Liver (tissue), 9 donors: ENCODE measurements around the gene FBXW2. TPM values are rescaled to one million over a fixed set of nuclear protein-coding genes. Genes with fewer than 3 reads are reported as not detected.

Experiments
- DNase-seq: peaks from one replicate; pipeline ENCODE4 v3.0.0-alpha.2; 2017; ENCODE audit warnings: low spot score
- H3K27ac ChIP-seq, 2 donors: one replicate each; pipeline ENCODE4 v1.7.0; 2013; ENCODE audit warnings: inconsistent platforms in 2 of 2, low read length in 2 of 2, control low read depth in 1 of 2, low read depth in 1 of 2, mild to moderate bottlenecking in 1 of 2
- H3K27me3 ChIP-seq, 4 donors: one replicate each; pipeline versions ENCODE4 v1.6.1 to v1.7.0; 2013; ENCODE audit warnings: low read length in 3 of 4, inconsistent platforms in 1 of 4, mild to moderate bottlenecking in 1 of 4, moderate library complexity in 1 of 4; ENCODE audit not compliant: control insufficient read depth in 4 of 4, insufficient read depth in 4 of 4
- H3K36me3 ChIP-seq, 4 donors: one replicate each; pipeline versions ENCODE4 v1.6.1 to v1.7.0; 2013; ENCODE audit warnings: low read length in 3 of 4, mild to moderate bottlenecking in 3 of 4, low read depth in 1 of 4, moderate library complexity in 1 of 4; ENCODE audit not compliant: control insufficient read depth in 4 of 4, insufficient read depth in 3 of 4
- H3K4me1 ChIP-seq, 4 donors: one replicate each; pipeline versions ENCODE4 v1.6.1 to v1.7.0; 2013; ENCODE audit warnings: low read length in 3 of 4, mild to moderate bottlenecking in 3 of 4, moderate library complexity in 1 of 4; ENCODE audit not compliant: control insufficient read depth in 4 of 4, insufficient read depth in 4 of 4
- H3K4me3 ChIP-seq, 3 donors: one replicate each; pipeline versions ENCODE4 v1.6.1 to v1.7.0; 2013; ENCODE audit warnings: low read length in 3 of 3, control low read depth in 1 of 3, low read depth in 1 of 3, mild to moderate bottlenecking in 1 of 3
- H3K9ac ChIP-seq, 2 donors: one replicate each; pipeline ENCODE4 v1.7.0; 2013; ENCODE audit warnings: low read length in 2 of 2, mild to moderate bottlenecking in 2 of 2, moderate library complexity in 2 of 2, control low read depth in 1 of 2, low read depth in 1 of 2
- H3K9me3 ChIP-seq, 4 donors: one replicate each; pipeline versions ENCODE4 v1.6.1 to v1.7.0; 2013; ENCODE audit warnings: low read length in 3 of 4; ENCODE audit not compliant: control insufficient read depth in 4 of 4
- ATF3 ChIP-seq: IDR thresholded peaks from 2 replicates; pipeline ENCODE4 v1.6.1; 2016; ENCODE audit warnings: antibody characterized with exemption
- CTCF ChIP-seq: fragments of 150-350 bp; IDR thresholded peaks from 2 replicates; pipeline ENCODE4 v1.5.1; 2017; ENCODE audit warnings: improper control_type of control experiment, low read depth, low read length; ENCODE audit not compliant: missing input control
- EGR1 ChIP-seq, 2 donors: IDR thresholded peaks; 2 replicates each; pipeline ENCODE4 v1.6.1; 2016 to 2018; ENCODE audit warnings: antibody characterized with exemption in 2 of 2, low read depth in 2 of 2
- FOXA1 ChIP-seq: IDR thresholded peaks from 2 replicates; pipeline ENCODE4 v1.6.1; 2016; ENCODE audit warnings: antibody characterized with exemption
- FOXA2 ChIP-seq: IDR thresholded peaks from 2 replicates; pipeline ENCODE4 v1.6.1; 2016; ENCODE audit warnings: antibody characterized with exemption
- GABPA ChIP-seq, 2 donors: IDR thresholded peaks in 1 of 2; conservative IDR thresholded peaks in 1 of 2; 2 replicates each; pipeline ENCODE4 v1.6.1; 2016; ENCODE audit warnings: antibody characterized with exemption in 2 of 2, mild to moderate bottlenecking in 1 of 2, moderate library complexity in 1 of 2
- HNF4A ChIP-seq, 2 donors: conservative IDR thresholded peaks; 2 replicates each; pipeline ENCODE4 v1.6.1; 2016; ENCODE audit warnings: antibody characterized with exemption in 2 of 2, mild to moderate bottlenecking in 2 of 2
- HNF4G ChIP-seq: IDR thresholded peaks from 2 replicates; pipeline ENCODE4 v1.6.1; 2016; ENCODE audit warnings: antibody characterized with exemption
- JUND ChIP-seq, 2 donors: IDR thresholded peaks; 2 replicates each; pipeline ENCODE4 v1.6.1; 2016; ENCODE audit warnings: antibody characterized with exemption in 2 of 2
- MAX ChIP-seq: IDR thresholded peaks from 2 replicates; pipeline ENCODE4 v1.6.1; 2016; ENCODE audit warnings: antibody characterized with exemption
- NR2F2 ChIP-seq: IDR thresholded peaks from 2 replicates; pipeline ENCODE4 v1.6.1; 2016; ENCODE audit warnings: antibody characterized with exemption
- RAD21 ChIP-seq, 2 donors: IDR thresholded peaks; 2 replicates each; pipeline ENCODE4 v1.6.1; 2016; ENCODE audit warnings: antibody characterized with exemption in 2 of 2, mild to moderate bottlenecking in 2 of 2
- REST ChIP-seq: IDR thresholded peaks from 2 replicates; pipeline ENCODE4 v1.6.1; 2016; ENCODE audit warnings: antibody characterized with exemption, mild to moderate bottlenecking
- RXRA ChIP-seq, 2 donors: IDR thresholded peaks; 2 replicates each; pipeline ENCODE4 v1.6.1; 2017 to 2018; ENCODE audit warnings: antibody characterized with exemption in 2 of 2, mild to moderate bottlenecking in 1 of 2
- SP1 ChIP-seq: IDR thresholded peaks from 2 replicates; pipeline ENCODE4 v1.6.1; 2018; ENCODE audit warnings: antibody characterized with exemption, mild to moderate bottlenecking
- TAF1 ChIP-seq: conservative IDR thresholded peaks from 2 replicates; pipeline ENCODE4 v1.6.1; 2016; ENCODE audit warnings: antibody characterized with exemption, mild to moderate bottlenecking
- YY1 ChIP-seq: IDR thresholded peaks from 2 replicates; pipeline ENCODE4 v1.6.1; 2016; ENCODE audit warnings: antibody characterized with exemption, mild to moderate bottlenecking
- ZBTB33 ChIP-seq: IDR thresholded peaks from 2 replicates; pipeline ENCODE4 v1.6.1; 2016; ENCODE audit warnings: antibody characterized with exemption
- WGBS: extraction: QIAGEN DNeasy Blood & Tissue Kit; methylation state at CpG from one replicate; pipeline ENCODE4 v1.1.7; 2013; 5-methylcytosine and 5-hydroxymethylcytosine counted together
- polyA plus RNA-seq, 2 donors: library from polyadenylated mRNA; stranded (reverse) in 1 of 2; unstranded in 1 of 2; fragments of 200-250 nt in 1 of 2; fragments of >200 nt in 1 of 2; fragmentation: Nextera tagmentation in 1 of 2; extraction: Ambion mirVana in 1 of 2; gene quantifications; one replicate each; pipeline versions ENCODE4 v1.2.1 to v1.2.3, GENCODE V29; 2013 to 2015
- total RNA-seq, 2 donors: library from RNA; depleted of rRNA; stranded (reverse); fragments of >200 nt; gene quantifications; one replicate each; pipeline ENCODE4 v1.2.3, GENCODE V29; 2014
- donor health status: healthy.
- donor health status: healthy.
- donor health status: healthy.
- donor health status: healthy.
- donor health status: healthy.

Gene FBXW2
- total and polyA plus RNA-seq, 4 donors = 7.0 to 40.9 (median 22.5) TPM

- no peaks in the 10 kb centered on the region for H3K9me3 ChIP-seq
- H3K4me3 ChIP-seq = peak overlapping the region in 1 of 3 donors; percentile 79
- no peak for DNase-seq
- H3K27ac ChIP-seq = peak overlapping the region; percentile 86 to 91
- H3K4me1 ChIP-seq = peaks cover 16 to 70% (median 41%) of the 10 kb centered on the region in 4 donors
- no peaks in the 10 kb centered on the region for H3K27me3 ChIP-seq
- H3K9ac ChIP-seq = peak overlapping the region; percentile 13 to 95
- peak in 1 of 2 donors; percentile 10 for TF ChIP-seq RAD21 (IDR thresholded peaks at IDR 0.05)
- no peak for TF ChIP-seq FOXA2
- no peaks in the 10 kb centered on the region for H3K36me3 ChIP-seq
Measured at GRCh38 chr9:120711354-120711753, 81.9 kb downstream of the FBXW2 start.

- Histone ChIP-seq H3K27me3 (no peaks in the 10 kb centered on the region), H3K4me1 (peaks cover 16 to 70% (median 40%) of the 10 kb centered on the region in 4 donors), H3K4me3 (peak overlapping the region; percentile 29 to 69 (median 42)), H3K27ac (peak overlapping the region; percentile 86 to 91), H3K9ac (peak overlapping the region; percentile 84 to 95), H3K36me3 (no peaks in the 10 kb centered on the region), H3K9me3 (no peaks in the 10 kb centered on the region)
- no peak for DNase-seq
- 16% methylated on average over 10 of the region's 10 CpGs for WGBS
- TF ChIP-seq GABPA (IDR thresholded peaks at IDR 0.05 in 1 of 2, conservative IDR thresholded peaks at IDR 0.05 in 1 of 2) (no peak), HNF4G (no peak), ZBTB33 (no peak), JUND (IDR thresholded peaks at IDR 0.05) (no peak), RAD21 (IDR thresholded peaks at IDR 0.05) (peak; percentile 11 to 22), YY1 (peak; percentile 52), FOXA1 (no peak), MAX (no peak), REST (peak; percentile 81), CTCF (no peak), NR2F2 (no peak), EGR1 (IDR thresholded peaks at IDR 0.05; ENCODE audit: low read depth in 2 of 2) (no peak), TAF1 (no peak), FOXA2 (no peak), HNF4A (conservative IDR thresholded peaks at IDR 0.05) (peak; percentile 15 to 36), ATF3 (no peak), RXRA (IDR thresholded peaks at IDR 0.05) (peak; percentile 36 to 46), SP1 (peak; percentile 29)
Measured at GRCh38 chr9:120710110-120710981, 82.9 kb downstream of the FBXW2 start.
